ENCODE data around the gene MED12L.
"Not testable (repeated sequence)": the region's sequence is repeated elsewhere in the genome, so short reads cannot be mapped to it uniquely, and the experiment has no call there.

Gene MED12L, protein sequence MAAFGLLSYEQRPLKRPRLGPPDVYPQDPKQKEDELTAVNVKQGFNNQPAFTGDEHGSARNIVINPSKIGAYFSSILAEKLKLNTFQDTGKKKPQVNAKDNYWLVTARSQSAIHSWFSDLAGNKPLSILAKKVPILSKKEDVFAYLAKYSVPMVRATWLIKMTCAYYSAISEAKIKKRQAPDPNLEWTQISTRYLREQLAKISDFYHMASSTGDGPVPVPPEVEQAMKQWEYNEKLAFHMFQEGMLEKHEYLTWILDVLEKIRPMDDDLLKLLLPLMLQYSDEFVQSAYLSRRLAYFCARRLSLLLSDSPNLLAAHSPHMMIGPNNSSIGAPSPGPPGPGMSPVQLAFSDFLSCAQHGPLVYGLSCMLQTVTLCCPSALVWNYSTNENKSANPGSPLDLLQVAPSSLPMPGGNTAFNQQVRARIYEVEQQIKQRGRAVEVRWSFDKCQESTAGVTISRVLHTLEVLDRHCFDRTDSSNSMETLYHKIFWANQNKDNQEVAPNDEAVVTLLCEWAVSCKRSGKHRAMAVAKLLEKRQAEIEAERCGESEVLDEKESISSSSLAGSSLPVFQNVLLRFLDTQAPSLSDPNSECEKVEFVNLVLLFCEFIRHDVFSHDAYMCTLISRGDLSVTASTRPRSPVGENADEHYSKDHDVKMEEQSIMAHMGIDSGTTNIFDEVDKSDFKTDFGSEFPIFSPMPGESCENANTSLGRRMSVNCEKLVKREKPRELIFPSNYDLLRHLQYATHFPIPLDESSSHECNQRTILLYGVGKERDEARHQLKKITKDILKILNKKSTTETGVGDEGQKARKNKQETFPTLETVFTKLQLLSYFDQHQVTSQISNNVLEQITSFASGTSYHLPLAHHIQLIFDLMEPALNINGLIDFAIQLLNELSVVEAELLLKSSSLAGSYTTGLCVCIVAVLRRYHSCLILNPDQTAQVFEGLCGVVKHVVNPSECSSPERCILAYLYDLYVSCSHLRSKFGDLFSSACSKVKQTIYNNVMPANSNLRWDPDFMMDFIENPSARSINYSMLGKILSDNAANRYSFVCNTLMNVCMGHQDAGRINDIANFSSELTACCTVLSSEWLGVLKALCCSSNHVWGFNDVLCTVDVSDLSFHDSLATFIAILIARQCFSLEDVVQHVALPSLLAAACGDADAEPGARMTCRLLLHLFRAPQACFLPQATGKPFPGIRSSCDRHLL (N-terminal part only)

DNA sequence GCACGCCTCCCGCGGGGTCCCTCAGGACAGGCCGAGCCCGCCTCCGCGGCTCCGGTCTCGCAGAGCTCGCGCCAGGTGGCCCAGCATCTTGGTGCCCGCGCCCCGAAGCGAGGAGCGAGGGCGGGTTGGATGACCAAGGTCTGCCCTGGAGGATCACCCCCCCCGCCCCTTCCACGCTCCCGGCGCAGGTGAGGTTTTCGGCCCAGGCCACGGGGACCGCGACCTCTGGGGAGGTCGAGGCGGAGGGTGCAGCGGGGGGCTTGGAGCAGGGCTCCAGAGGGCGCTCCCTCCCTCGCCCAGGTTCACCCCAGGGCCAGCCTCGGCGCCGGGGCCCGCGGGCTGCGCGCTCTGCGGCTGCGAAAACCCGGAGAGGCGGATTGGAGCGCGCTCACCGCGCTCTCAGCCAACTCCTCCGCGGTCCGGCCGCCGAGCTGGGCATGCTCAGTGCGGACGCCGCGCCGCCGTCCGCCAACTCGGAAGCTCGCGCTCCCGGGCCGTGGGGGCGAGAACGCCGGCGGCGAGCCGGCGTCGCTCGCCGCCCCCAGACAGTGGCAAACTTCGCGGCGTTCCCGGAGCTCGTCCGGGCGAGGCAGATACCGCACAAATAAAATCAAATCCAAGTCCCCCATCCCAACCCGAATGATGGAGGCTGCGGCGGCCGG lies at the start of gene MED12L:
MED12L (plus strand) TSS at position 438 of the 662 bp plus-strand sequence. CDS start 1,263 bp downstream, outside the sequence.
- peak; percentile 81 for DNase-seq

- DNase-seq: no peak
These were observed 47.6 kb upstream of the MED12L start for GRCh38 chr3:151037746-151038477.

- no peak for DNase-seq
These were observed 40.8 kb upstream of the MED12L start for GRCh38 chr3:151044706-151045105.

- no peak for DNase-seq
These were observed 37.8 kb upstream of the MED12L start for GRCh38 chr3:151047636-151048035.

DNA sequence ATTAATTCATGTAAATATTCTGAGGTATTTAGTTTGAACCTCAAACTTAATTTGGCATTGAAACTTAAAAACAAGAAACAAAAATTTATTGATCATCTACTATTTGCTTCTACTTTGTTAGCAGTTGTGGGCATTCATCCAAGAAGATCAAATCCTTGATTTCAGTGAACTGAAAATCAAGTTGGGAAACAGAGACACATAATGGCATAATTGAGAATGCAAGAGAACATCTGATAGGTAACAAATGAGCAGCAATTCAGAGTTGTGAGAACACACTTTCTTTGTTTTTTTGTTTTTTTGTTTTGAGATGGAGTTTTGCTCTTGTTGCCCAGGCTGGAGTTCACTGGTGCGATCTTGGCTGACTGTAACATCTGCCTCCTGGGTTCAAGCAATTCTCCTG lies 33.9 kb upstream of the MED12L start:
- DNase-seq: no peak

DNA sequence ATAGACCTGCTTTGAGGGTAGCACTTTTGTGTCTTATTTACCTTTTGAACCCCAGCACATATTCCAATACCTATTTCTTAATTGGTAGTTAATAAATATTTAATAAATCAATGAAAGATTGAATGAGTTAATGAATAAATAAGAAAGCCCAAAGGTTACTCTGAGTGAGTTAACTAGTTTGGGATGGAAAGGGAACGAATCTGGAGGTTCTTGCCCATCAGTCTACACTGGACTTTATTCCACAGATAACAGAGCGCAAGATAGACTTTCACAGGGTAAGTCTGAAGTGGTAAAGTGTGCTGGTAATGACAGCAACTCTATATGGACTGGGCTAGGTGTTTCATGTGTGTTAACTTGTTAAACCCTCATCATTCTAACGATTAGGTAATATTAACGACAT lies 33.1 kb upstream of the MED12L start:
- DNase-seq: no peak

- no peak for DNase-seq
These were observed 32.7 kb upstream of the MED12L start for GRCh38 chr3:151052756-151053155.

DNA sequence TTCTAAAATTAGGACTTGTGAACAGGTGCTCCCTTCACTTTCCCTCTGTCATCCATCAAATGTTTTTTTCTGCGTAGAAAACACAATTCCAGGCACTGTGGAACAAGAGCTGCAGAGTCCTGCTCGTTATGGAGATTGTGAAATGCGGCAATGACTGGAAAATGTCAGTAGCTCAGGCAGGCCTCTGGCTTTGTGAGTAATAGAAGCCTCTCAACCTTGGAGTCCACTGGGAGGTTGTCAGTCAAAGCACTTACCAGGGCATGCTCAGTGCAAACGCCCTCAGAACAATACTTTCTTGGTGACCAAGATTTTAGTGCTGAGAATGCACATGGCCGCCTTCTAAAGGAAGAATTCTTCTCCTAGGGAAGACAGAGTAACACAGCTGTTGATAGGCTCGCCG lies 26.7 kb upstream of the MED12L start:
- DNase-seq: no peak

GRCh38 chr3:151062611-151063010 lies 22.9 kb upstream of the MED12L start:
- no peak for DNase-seq

- no peak for DNase-seq
These were observed 18.3 kb upstream of the MED12L start for GRCh38 chr3:151067158-151067557.

DNA sequence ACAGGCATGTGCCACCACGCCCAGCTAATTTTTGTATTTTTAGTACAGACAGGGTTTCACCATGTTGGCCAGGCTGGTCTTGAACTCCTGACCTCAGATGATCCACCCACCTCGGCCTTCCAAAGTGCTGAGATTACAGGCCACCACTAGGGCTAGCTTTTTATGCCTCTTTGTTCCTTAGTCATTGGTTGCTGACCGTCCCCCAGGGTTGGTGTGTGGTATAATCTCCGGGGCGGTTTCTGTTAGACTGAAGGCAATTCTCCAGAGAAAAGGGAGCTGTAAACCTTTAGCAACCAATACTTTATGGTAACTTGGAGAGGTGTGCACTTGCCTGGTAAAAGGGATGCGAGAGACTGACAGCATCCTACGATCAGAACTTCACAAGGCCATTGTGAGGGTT lies 12.6 kb upstream of the MED12L start:
- DNase-seq: not testable (repeated sequence)

DNA sequence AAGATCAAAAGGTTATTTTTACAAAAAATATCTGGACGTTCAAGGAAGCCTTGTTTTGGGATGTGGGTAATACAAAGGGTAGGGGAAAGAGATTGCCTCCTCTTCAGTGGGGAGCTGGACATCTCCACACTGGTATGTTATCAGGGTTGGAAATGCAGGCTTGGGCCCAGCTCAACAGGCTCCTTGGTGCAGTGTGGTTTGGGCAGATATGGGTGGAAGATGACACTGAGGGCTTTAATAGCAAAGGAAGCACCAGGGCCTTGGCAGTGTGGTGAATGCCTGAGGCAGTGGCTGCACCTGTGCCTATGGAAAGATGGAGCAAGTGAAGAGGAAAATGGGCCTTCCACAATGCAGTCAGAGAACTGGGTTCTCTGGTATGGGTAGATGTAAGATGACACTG lies 11.2 kb upstream of the MED12L start:
- DNase-seq: no peak

GRCh38 chr3:151075869-151076562 lies 9.4 kb upstream of the MED12L start:
- DNase-seq: no peak

GRCh38 chr3:151076626-151077025 lies 8.8 kb upstream of the MED12L start:
- no peak for DNase-seq

- DNase-seq: not testable (repeated sequence)
These were observed 4.4 kb upstream of the MED12L start for GRCh38 chr3:151081082-151081481.

GRCh38 chr3:151082880-151083838 lies 2.3 kb upstream of the MED12L start:
- no peak for DNase-seq

DNA sequence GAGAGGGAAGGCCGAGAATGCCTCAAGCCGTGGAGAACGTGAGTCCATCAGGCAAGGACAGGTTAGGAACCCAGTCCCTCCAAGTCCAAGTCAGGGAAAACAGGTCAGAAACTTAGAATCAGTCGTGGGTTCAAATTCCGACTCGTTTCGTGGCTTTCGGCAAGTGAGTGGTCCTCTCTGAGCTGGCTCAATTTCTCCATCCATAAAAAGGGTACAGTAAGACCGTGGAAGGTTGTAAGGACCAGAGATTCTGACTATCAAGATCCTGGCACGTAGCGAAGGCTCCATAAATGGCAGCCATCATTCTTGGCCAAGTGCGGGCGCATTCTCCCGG lies 604 bp upstream of the MED12L start:
- DNase-seq: no peak

DNA sequence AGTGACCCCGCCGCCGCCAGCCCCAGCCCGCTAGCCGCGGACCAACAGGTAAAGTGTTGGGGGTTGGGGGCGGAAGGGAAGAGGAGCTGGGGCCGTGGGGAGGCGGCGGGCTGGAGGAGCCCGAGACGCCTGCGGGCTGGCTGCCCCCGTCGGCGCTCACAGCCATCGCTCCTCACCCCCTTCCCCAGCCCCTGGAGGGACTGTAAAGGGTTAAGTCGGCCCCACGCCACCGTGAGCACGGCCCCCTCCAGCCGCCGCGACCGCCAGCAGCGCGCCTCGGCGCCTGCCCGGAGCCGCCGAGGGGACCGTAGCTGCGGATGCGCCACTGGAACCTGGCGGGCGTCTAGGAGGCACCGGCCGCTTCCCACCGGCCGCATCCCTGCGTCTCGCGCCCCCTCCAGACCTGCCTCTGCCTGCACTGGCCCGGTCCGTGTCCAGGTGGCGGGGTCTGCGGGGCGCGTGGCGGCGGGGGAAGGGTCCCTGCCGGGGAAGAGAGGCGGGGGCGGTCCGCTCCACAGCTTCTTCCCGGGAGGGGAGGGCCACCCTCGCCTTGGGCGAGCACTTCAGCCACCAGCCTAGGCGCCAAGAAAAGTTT lies 522 bp downstream of the MED12L start:
- no peak for DNase-seq

Data from midbrain (tissue), 1 donor.